Ramos (cell line): ENCODE measurements around the gene TCFL5.

Experiments
- in situ Hi-C: fragments of 300-500 bp; cut with MboI; formaldehyde crosslinking; loops from one replicate; pipeline ENCODE4 v1.14.3; 2022; ENCODE audit warnings: low sequenced_read_pairs; ENCODE audit not compliant: unreplicated experiment

The TCFL5 gene

GRCh38 chr20:62826646-62827310, 34.8 kb downstream of the TCFL5 start:
- in situ Hi-C loops = no loop called here

DNA sequence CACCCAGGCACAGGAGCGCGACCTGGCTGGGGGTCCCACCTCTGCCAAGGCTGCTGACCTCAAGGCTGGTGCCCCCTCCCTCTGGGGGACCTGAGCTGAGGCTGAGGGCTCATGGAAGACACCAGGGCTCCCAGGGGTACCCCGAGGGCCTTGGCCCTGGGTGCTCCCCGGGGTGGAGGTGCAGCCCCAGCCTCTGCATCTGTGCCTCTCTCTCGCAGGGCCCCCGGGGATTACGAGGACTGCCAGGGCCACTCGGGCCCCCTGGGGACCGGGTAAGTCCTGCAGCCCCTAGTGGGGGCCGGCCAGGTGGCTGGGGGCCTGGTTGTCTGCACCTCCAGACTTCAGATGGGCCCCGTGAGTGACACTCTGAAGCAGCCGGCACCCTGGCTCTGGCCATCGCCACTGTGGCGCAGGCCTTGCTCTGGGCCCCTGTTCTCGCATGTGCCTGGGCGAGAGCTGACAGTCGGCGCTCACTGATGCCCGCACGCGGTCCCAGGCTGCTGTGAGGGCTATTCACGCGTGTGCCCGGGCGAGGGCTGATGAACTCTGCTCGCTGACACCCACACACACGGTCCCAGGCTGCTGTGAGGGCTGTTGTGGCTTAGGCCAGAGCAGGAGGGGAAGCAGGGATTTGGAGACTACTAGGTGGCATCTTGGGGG, 35.5 kb downstream of the TCFL5 start:
- in situ Hi-C loops = no loop called here

- in situ Hi-C loops = no loop called here
These were observed 36.2 kb downstream of the TCFL5 start for GRCh38 chr20:62825333-62825985.

DNA sequence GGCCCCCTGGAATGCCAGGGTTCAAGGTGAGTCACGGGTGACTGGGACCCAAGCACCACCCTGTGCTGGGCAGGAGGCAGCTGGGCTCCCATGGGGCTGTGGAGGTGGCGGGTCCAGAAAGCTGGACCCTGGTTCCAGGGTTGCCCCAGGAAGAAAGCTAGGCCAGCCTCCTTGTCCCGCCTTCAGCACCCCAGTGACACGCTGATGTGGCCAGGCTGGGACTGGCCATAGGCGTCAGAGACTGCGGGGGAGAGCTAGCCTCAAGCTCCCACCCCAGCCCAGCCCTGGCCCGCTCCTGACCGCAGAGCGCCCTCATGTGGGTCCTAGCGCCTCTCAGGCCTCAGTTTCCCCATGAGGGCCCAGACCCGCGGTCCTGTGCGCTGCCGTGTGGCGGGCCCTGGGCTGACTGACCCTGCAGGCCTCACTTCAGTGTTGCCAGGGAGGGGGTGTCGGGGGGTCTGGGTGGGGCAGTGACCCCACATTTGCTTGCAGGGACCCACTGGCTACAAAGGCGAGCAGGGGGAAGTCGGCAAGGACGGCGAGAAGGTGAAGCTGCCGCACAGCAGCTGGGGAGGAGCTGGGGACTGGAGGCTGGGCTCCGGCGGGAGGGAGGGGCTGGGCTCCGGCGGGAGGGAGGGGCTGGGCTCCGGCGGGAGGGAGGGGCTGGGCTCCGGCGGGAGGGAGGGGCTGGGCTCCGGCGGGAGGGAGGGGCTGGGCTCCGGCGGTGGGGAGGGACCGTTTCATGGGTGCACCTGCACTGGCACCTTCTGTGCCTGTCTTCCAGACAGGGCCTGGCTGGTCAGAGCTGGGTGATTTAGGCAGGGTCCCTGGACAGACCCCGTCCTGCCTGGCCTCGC, 36.9 kb downstream of the TCFL5 start:
- in situ Hi-C loops = no loop called here

DNA sequence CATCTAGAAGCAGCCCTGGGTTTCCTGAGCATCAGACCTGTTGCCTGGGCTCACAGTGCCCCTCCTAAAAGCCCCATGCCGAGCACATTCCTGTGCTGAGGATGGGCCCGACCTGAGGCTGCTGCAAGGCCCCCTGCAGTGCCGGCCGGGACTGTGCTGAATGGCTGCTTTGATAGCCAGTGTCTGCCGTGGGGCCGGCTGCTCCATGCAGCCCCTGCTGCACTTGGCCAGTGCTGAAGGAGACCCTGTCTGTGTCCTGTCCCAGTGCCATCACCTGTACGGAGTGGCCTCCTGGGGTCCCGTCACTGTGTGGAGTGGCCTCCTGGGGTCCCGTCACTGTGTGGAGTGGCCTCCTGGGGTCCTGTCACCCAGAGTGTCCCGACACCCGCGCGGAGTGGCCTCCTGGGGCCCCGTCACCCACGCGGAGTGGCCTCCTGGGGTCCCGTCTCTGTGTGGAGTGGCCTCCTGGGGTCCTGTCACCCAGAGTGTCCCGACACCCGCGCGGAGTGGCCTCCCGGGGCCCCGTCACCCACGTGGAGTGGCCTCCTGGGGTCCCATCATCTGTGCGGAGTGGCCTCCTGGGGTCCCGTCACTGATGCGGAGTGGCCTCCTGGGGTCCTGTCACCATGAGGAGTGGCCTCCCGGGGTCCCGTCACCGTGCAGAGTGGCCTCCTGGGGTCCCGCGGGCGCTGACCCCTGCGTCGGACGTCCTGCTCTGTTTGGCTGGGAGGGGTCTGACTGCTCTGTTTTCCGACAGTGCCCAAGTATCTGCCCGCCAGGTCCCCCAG, 37.7 kb downstream of the TCFL5 start:
- in situ Hi-C loops = no loop called here

DNA sequence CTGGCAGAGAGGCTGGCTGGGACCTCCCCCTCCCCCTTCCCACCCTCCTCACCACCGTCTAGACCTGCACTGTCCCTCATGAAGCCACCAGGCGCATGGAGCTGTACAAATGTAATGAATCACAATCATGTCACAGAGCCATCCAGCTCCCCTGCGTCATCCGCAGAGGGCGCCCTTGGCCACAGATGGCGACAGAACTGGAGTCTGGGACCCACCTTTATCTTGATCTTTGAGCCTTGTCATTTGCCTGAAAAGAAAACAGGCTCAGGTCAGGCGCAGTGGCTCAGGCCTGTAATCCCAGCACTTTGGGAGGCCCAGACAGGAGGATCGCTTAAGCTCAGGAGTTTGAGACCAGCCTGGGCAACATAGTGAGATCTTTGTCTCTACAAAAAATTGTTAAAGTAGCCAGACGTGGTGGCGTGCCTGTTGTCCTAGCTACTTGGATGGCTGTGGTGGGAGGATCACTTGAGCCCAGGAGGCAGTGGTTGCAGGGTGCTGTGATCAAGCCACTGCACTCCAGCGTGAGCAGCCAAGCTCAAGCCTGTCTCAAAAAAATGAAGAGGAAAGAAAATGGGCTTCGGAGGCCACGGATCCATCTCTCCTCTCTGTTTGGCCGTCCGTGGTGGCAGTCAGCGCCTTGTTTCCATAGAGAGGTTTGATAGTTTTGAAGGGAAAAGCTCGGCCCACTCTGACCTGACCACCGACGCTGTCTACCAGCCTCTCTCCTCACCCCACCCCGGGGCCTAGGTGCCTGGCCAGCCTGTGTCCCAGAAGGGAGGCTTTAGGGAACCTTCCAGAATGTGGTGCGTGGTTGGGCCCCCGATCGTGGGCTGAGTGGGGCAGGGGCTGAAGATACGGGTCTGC, 38.6 kb downstream of the TCFL5 start:
- in situ Hi-C loops = no loop called here

GRCh38 chr20:62822239-62822787, 39.3 kb downstream of the TCFL5 start:
- in situ Hi-C loops = no loop called here

DNA sequence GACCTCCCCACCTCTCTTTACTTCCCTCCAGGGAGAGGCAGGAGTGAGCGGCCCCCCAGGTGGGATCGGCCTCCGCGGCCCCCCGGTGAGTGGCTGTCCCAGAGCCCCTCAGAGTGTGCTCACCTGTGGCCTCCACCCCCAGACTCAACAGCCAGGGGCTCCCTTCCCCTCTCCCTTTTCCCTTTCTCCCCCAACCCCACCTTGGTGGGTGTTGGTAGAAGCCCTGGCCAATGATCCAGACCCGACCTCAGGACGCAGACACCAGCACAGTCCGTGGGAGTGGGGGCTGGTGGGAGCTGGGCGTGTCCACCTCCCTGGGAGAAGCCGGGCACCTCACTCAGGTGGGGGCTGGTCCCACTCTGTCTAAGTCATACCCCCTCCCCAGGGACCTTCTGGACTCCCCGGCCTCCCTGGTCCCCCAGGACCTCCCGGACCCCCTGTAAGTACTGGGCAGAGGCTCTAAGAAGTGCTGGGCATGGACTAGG, 39.9 kb downstream of the TCFL5 start:
- in situ Hi-C loops = no loop called here

DNA sequence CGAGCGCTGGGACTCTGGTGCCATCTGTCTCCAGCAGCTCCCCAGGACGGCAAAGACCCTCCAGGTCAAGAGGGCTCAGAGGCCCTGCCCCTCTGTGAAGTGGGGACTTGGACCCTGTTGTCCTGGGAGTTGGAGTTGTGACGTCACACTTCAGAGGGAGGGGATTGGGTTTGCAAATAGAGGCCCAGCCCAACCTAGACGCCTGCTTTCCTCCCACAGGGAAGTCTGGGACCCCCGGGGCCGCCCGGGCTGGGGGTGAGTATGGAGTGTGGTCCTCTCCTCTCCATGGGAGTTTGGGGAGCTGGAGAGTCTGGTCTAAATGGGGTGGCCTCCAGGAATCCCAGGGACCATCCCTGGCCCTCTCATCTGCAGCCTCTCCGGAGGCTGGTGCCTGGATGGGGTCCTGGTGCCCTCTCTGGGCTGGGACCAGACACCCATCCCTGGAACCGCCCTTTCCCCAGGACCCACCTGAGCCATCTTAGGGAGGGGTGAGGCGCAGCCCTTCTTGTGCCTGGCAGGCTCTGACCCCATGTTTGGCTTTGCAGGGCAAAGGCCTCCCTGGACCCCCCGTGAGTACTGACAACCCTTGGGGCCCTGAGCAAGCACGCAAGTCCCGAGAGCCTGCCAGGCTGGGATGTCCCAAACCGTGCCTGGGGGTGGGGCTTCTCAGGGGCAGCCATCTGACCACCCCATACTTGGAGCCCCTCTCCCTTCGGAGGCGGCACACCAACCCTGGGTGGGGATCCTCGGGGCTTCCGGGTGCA, 40.5 kb downstream of the TCFL5 start:
- in situ Hi-C loops = no loop called here

DNA sequence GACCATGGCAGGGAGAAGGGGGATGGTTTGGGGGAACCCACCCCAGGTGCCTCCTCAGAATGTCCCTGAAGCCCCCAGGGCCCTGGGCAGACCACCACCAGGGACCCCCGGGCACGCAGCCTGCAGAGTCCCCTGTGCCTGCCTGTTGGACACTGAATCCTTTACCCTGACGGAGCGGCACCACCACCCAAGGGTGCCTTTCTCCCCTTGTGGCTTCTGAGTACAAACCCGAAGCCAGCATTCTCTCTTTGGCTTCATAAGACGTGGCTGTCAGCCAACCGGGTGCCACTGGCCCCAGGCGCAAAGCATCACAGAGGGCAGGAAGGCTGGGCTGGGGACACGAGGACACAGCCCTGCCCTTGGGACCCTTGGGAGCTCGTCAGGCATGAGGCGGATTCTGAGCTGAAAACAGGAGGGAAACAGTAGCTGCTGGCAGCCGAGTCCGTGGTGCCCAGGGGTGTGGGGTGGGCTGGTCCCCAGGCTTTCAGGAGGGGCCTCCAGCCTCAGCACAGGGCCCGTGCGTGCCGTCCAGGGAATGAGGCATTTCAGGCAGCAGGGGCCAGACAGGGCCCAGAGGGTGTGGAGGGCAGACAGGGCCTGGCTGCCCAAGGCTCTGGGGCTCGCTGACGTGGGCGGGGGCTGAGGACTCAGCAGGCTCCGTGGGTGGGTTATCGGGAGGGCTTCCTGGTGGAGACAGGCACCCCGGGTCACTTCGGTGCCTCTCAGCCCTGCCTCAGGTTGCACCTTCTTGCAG, 41.2 kb downstream of the TCFL5 start:
- in situ Hi-C loops = no loop called here

GRCh38 chr20:62819494-62820174, 42.0 kb downstream of the TCFL5 start:
- in situ Hi-C loops = no loop called here

DNA sequence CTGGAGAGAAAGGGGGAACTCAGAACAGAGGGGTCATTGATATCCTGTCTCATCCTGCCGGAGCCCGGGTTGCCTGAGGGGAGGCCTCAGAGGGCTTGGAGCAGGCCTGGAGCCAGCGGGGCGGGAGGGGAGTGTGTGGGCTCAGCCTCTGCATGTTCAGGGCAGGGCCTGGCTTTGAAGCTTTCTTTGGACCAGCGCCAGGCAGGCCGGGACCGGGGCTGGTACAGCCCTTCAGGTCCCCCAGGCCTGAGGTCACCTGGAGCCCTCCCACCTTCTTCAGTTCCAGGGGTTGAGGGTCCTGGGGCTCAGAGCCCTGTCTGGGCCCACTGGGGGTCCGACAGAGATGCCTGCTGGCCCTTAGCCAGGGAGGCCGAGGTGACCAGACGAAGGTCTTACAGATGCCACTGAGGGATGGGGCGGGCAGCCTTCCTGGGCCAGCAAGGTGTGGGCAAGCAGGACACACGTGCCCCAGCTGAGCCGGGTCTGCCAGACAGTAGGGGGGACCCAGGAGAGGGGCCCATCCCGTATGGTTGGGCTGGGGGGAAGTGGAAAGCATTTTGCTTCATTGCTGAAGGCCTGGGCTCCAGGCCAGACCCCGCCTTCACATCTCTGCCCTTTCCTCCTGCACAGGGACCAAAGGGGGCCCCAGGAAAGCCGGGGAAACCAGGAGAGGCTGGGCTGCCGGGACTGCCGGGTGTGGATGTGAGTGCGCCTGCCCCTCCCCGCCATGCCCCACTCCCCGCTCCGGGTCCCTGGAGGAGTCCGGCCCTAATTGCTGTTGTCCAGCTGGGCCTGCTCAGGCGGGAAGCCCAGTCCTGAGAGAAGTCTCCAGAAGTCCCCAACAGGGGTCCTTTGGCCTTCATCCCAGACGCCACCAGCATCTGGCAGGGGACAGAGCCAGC, 42.8 kb downstream of the TCFL5 start:
- in situ Hi-C loops = no loop called here

DNA sequence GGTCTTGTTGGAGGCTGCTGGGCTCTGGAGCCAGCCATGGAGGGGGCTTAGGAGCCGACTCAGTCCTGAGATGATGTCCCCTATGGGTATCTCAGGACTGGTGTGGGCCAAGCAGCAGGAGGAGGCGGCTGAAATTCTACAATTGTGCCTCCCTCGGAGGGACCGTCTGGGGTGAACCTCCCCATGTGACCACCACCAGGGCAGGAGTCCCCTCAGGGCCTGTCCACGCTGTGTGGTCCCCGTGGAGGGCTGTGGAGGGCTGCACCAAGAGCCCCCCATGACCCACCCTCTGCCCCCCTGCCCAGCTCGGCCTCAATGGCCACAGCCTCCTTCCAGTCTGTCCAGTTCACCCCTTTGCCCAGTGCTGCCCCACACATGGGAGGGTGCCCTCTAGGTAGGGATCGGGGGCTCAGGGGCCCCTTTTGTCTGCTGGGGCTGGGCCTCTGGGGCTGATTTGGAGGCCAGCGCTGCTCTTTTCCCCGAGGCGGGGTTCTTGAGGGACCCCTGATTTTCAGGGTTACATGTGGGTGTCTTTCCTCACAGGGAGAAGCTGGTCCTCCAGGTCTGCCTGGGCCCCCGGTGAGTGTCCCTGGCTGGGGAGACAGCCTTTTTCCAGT, 43.5 kb downstream of the TCFL5 start:
- in situ Hi-C loops = no loop called here

DNA sequence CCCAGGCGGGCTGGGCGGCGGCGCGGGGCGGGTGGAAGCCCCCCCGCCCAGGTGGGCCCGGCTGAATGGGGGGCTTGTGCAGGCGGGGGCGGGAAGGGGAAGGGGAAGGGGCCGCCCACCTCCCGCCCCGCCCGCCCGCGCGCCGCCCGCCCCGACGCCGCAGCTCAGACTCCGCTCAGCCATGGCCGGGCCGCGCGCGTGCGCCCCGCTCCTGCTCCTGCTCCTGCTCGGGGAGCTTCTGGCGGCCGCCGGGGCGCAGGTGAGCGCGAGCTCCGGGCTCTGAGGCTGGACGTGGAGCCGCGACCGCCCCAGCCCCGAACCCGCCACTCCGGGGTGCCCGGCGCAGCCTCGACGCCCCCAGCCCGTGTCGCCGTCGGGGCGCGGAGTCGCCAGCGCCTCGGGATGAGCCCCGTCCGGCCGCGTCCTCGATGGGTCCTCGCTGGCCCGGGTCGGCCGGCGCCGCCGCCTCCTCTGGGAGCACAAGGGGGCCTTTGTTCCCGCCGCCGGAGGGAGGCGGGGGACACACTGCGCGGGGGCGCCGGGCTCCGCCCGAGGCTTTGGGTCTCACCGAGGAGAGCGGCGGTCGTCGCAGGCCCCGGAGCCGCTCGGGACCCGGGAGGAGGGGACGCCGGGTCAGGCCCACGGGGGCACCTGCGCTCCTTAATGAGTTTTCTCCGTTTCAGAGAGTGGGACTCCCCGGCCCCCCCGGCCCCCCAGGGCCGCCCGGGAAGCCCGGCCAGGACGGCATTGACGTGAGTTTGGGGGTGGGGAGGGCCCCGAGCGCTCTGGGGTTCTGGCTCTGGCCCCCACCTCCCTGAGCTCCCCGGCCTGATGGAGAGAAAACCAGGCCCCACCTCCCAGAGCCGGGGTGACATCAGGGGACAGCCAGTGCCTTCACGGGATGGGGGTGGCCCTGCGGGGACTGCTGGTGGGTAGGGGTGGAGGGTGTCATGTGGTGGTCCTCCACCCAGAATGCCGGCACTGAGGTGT, 44.4 kb downstream of the TCFL5 start, which contains the start of gene COL9A3:
Gene COL9A3 (plus strand): TSS at position 167 of the 990 bp plus-strand sequence. CDS start 15 bp downstream, at position 182.
- in situ Hi-C loops = no loop called here
